Measurements from ENCODE around the gene RPS6KA1. TPM values are rescaled to one million over a fixed set of nuclear protein-coding genes. Genes with fewer than 3 reads are reported as not detected.

RPS6KA1 gene
- polyA plus RNA-seq, 4 donors: 20.2 to 24.2 (median 21.1) TPM

GRCh38 chr1:26530895-26531598 is 1.5 kb downstream of the RPS6KA1 start:
- no peak for DNase-seq (ENCODE audit: low read depth in 4 of 4, low spot score in 3 of 4)

GRCh38 chr1:26531651-26532131 is 2.1 kb downstream of the RPS6KA1 start:
- no peak for DNase-seq (ENCODE audit: low read depth in 4 of 4, low spot score in 3 of 4)

GRCh38 chr1:26533951-26534509 is 4.5 kb downstream of the RPS6KA1 start:
- DNase-seq (ENCODE audit: low read depth in 4 of 4, low spot score in 3 of 4): no peak

- no peak for DNase-seq (ENCODE audit: low read depth in 4 of 4, low spot score in 3 of 4)
Measured at GRCh38 chr1:26535201-26535600, 5.6 kb downstream of the RPS6KA1 start.

DNA sequence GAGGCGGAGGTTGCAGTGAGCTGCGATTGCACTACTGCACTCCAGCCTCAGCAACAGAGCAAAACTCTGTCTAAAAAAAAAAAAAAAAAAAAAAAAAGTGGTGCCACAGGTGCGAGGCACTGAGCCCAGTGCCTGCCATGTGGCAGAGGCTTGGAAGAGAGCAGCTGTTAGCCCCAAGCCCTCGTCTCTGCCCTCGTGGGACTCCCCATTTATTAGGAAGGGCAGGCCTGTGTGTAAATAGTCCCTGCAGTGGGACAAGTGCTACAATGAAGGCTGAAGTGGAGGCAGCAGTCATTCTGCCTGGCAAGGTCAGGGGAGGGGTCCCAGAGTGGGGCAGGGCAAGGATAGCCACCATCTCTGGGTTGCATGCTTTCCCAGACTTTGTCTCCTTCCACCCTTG is 6.5 kb downstream of the RPS6KA1 start:
- DNase-seq (ENCODE audit: low read depth in 4 of 4, low spot score in 3 of 4): no peak

- DNase-seq (ENCODE audit: low read depth in 4 of 4, low spot score in 3 of 4): no peak
Measured at GRCh38 chr1:26536521-26536920, 7.0 kb downstream of the RPS6KA1 start.

- no peak for DNase-seq (ENCODE audit: low read depth in 4 of 4, low spot score in 3 of 4)
Measured at GRCh38 chr1:26537951-26538352, 8.4 kb downstream of the RPS6KA1 start.

- no peak for DNase-seq (ENCODE audit: low read depth in 4 of 4, low spot score in 3 of 4)
Measured at GRCh38 chr1:26538480-26539412, 9.2 kb downstream of the RPS6KA1 start.

- DNase-seq (ENCODE audit: low read depth in 4 of 4, low spot score in 3 of 4): no peak
Measured at GRCh38 chr1:26539722-26540121, 10.2 kb downstream of the RPS6KA1 start.

GRCh38 chr1:26540351-26540750 is 10.8 kb downstream of the RPS6KA1 start:
- DNase-seq (ENCODE audit: low read depth in 4 of 4, low spot score in 3 of 4): no peak

- no peak for DNase-seq (ENCODE audit: low read depth in 4 of 4, low spot score in 3 of 4)
Measured at GRCh38 chr1:26541431-26541815, 11.9 kb downstream of the RPS6KA1 start.

GRCh38 chr1:26541816-26542711 is 12.5 kb downstream of the RPS6KA1 start:
- no peak for DNase-seq (ENCODE audit: low read depth in 4 of 4, low spot score in 3 of 4)

GRCh38 chr1:26542771-26543451 is 13.3 kb downstream of the RPS6KA1 start:
- DNase-seq (ENCODE audit: low read depth in 4 of 4, low spot score in 3 of 4): no peak

- DNase-seq (ENCODE audit: low read depth in 4 of 4, low spot score in 3 of 4): no peak
Measured at GRCh38 chr1:26543462-26543861, 13.9 kb downstream of the RPS6KA1 start.

DNA sequence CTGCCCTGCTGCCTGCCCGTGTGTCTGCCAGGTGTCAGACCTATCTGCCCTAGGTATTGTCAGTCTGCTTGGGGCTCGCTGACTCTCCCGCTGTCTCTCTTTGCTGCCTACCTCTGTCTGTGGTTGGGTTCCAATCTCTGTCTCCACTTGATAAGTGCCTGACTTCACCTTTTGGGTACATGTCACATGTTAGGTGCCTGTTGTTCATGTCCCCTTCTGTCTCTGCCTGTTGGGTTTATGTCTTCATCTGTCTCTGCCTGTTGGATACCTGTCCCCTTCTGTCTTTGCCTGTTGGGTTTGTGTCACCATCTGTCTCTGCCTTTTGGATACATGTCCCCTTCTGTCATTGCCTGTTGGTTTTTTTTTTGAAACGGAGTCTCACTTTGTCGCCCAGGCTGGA is 14.6 kb downstream of the RPS6KA1 start:
- DNase-seq (ENCODE audit: low read depth in 4 of 4, low spot score in 3 of 4): no peak

GRCh38 chr1:26545969-26546323 is 16.4 kb downstream of the RPS6KA1 start:
- no peak for DNase-seq (ENCODE audit: low read depth in 4 of 4, low spot score in 3 of 4)

GRCh38 chr1:26546375-26546774 is 16.8 kb downstream of the RPS6KA1 start:
- DNase-seq (ENCODE audit: low read depth in 4 of 4, low spot score in 3 of 4): no peak

GRCh38 chr1:26546819-26547218 is 17.3 kb downstream of the RPS6KA1 start:
- DNase-seq (ENCODE audit: low read depth in 4 of 4, low spot score in 3 of 4): no peak

DNA sequence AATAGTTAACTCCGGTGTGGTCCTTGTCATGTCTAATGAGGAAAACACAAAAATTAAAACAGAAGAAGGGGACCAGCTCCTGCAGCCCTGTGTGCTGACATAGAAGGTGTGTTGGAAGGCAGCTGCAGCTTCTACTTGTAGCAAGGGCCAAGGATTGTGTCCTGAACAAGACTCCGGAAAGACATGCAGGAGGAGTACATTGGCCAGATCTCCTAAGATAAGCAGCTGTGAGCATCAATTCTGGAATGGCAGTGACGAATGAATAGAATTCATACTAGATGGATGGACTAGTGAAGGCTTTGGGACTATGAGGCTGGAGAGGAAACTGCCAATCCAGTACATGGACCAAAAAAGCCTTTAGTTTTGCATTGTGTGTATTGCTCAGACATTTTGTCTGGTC is 19.3 kb downstream of the RPS6KA1 start:
- DNase-seq (ENCODE audit: low read depth in 4 of 4, low spot score in 3 of 4): no peak

- no peak for DNase-seq (ENCODE audit: low read depth in 4 of 4, low spot score in 3 of 4)
Measured at GRCh38 chr1:26550946-26551345, 21.4 kb downstream of the RPS6KA1 start.

Measured in right renal pelvis (tissue), 4 donors.